HCT116 (cell line): ENCODE data around the gene SYNDIG1. TPM values are rescaled to one million over a fixed set of nuclear protein-coding genes. Genes with fewer than 3 reads are reported as not detected.

Source experiments
- ATAC-seq: fragments of 200-7000 bp; cut with Tn5 transposase; 2 replicates; pipeline ENCODE4 v1.9.1; 2020; ENCODE audit warnings: mild to moderate bottlenecking, moderate library complexity
- BruUV-seq: library from RNA; stranded (reverse); fragments of 400-500 nt; replicated peaks from 2 replicates; lab custom pipeline; 2021; lab: Mats Ljungman, UMichigan
- CTCF ChIA-PET: fragments of 300-600 bp; sonication (Branson Sonifier 250); formaldehyde crosslinking; loops from one replicate; lab custom pipeline; 2021; ENCODE audit warnings: antibody characterized with exemption; lab: Charles Lee
- POLR2A ChIA-PET: fragments of 300-600, 350-600 bp; sonication (Branson Sonifier 250); formaldehyde crosslinking; loops from one replicate; lab custom pipeline; 2021; ENCODE audit warnings: antibody characterized with exemption; lab: Charles Lee
- RAD21 ChIA-PET, 2 experiments: fragments of 300-600 bp; sonication (Branson Sonifier 250); formaldehyde crosslinking; loops; one replicate each; lab custom pipeline; 2023; ENCODE audit warnings: low total read pairs in 2 of 2; ENCODE audit not compliant: uncharacterized antibody in 2 of 2, unreplicated experiment in 2 of 2, low non-redundant PET in 1 of 2; lab: Charles Lee
- DNase-seq: peaks from one replicate; pipeline ENCODE4 v3.0.0-alpha.2; 2010; ENCODE audit warnings: low read depth, low spot score
- H2AFZ ChIP-seq: fragments of 200-600 bp; shearing (Covaris generic), sonication (generic); 2 replicates; pipeline ENCODE4 v1.6.1; 2017; ENCODE audit warnings: low read depth, mixed run types, mixed read lengths, antibody characterized with exemption, low read length; ENCODE audit not compliant: poor library complexity, severe bottlenecking
- H3K27ac ChIP-seq: 2 replicates; pipeline ENCODE4 v1.5.1; 2012; ENCODE audit warnings: low read depth, low read length
- H3K27me3 ChIP-seq: fragments of 200-600 bp; sonication (generic); 2 replicates; pipeline ENCODE4 v1.6.1; 2016; ENCODE audit warnings: mixed run types, low read length, mixed read lengths; ENCODE audit not compliant: insufficient read depth
- H3K36me3 ChIP-seq, 2 experiments: fragments of 200-500 bp in 1 of 2; fragments of 200-600 bp in 1 of 2; sonication (Bioruptor generic) in 1 of 2; sonication (generic) in 1 of 2; 2 replicates each; pipeline versions ENCODE4 v1.5.1 to v1.6.1; 2014 to 2016; ENCODE audit warnings: low read length in 2 of 2, inconsistent platforms in 1 of 2, mixed read lengths in 1 of 2, mixed run types in 1 of 2; ENCODE audit not compliant: insufficient read depth in 2 of 2, control insufficient read depth in 1 of 2
- H3K4me1 ChIP-seq, 2 experiments: fragments of 200-600 bp in 1 of 2; sonication (generic) in 1 of 2; 2 replicates each; pipeline versions ENCODE4 v1.5.1 to v1.6.1; 2012 to 2017; ENCODE audit warnings: low read length in 2 of 2, inconsistent platforms in 1 of 2, mild to moderate bottlenecking in 1 of 2, mixed read lengths in 1 of 2, mixed run types in 1 of 2, moderate library complexity in 1 of 2; ENCODE audit not compliant: insufficient read depth in 2 of 2, control insufficient read depth in 1 of 2
- H3K4me2 ChIP-seq: fragments of 200-600 bp; sonication (generic); 2 replicates; pipeline ENCODE4 v1.6.1; 2017; ENCODE audit warnings: mixed run types, low read length, mixed read lengths
- H3K4me3 ChIP-seq, 2 experiments: fragments of 200-600 bp in 1 of 2; sonication (generic) in 1 of 2; replicated peaks in 1 of 2; 2 replicates each; pipeline ENCODE4 v1.5.1; 2011 to 2016; ENCODE audit warnings: low read length in 2 of 2, control low read depth in 1 of 2, low read depth in 1 of 2, mild to moderate bottlenecking in 1 of 2, mixed read lengths in 1 of 2, mixed run types in 1 of 2
- H3K79me2 ChIP-seq: fragments of 200-600 bp; sonication (generic); 2 replicates; pipeline ENCODE4 v1.6.1; 2017; ENCODE audit warnings: mild to moderate bottlenecking, mixed run types, low read length, moderate library complexity, mixed read lengths; ENCODE audit not compliant: insufficient read depth
- H3K9ac ChIP-seq: fragments of 200-600 bp; sonication (generic); 2 replicates; pipeline ENCODE4 v1.6.1; 2016; ENCODE audit warnings: low read length, mixed read lengths
- H3K9me2 ChIP-seq: fragments of 200-600 bp; sonication (generic), shearing (Covaris generic); 2 replicates; pipeline ENCODE4 v1.6.1; 2017; ENCODE audit warnings: mixed run types, mild to moderate bottlenecking, moderate library complexity; ENCODE audit not compliant: insufficient read depth
- H3K9me3 ChIP-seq, 2 experiments: fragments of 200-500 bp in 1 of 2; fragments of 200-600 bp in 1 of 2; sonication (Bioruptor generic) in 1 of 2; sonication (generic) in 1 of 2; 2 replicates each; pipeline ENCODE4 v1.6.1; 2014 to 2017; ENCODE audit warnings: low read length in 2 of 2, mixed read lengths in 2 of 2, inconsistent platforms in 1 of 2, low read depth in 1 of 2, mild to moderate bottlenecking in 1 of 2, mixed run types in 1 of 2, moderate library complexity in 1 of 2; ENCODE audit not compliant: control insufficient read depth in 1 of 2, insufficient read depth in 1 of 2
- H4K20me1 ChIP-seq: fragments of 200-600 bp; sonication (generic), shearing (Covaris generic); 2 replicates; pipeline ENCODE4 v1.6.1; 2017; ENCODE audit warnings: mixed run types, mild to moderate bottlenecking, moderate library complexity; ENCODE audit not compliant: insufficient read depth
- EZH2 ChIP-seq: fragments of 200-600 bp; sonication (generic); IDR thresholded peaks from 2 replicates; pipeline ENCODE4 v1.6.1; 2017; ENCODE audit warnings: antibody characterized with exemption, mixed run types
- EZH2phosphoT487 ChIP-seq: fragments of 200-600 bp; IDR thresholded peaks from 2 replicates; pipeline ENCODE4 v1.6.1; 2018; ENCODE audit warnings: antibody characterized with exemption, borderline replicate concordance
- FOSL1 ChIP-seq: IDR thresholded peaks from 2 replicates; pipeline ENCODE4 v1.6.1; 2012; ENCODE audit warnings: low read depth
- JUND ChIP-seq: IDR thresholded peaks from 2 replicates; pipeline ENCODE4 v1.6.1; 2012
- MAX ChIP-seq: IDR thresholded peaks from 2 replicates; pipeline ENCODE4 v1.6.1; 2012
- RAD21 ChIP-seq: IDR thresholded peaks from 2 replicates; pipeline ENCODE4 v1.6.1; 2012; ENCODE audit warnings: low read depth, mild to moderate bottlenecking
- SIN3A ChIP-seq: IDR thresholded peaks from 2 replicates; pipeline ENCODE4 v1.6.1; 2012; ENCODE audit warnings: low read depth
- TCF7L2 ChIP-seq: IDR thresholded peaks from 2 replicates; pipeline ENCODE4 v1.7.0; 2011; ENCODE audit warnings: borderline replicate concordance, inconsistent platforms; ENCODE audit not compliant: insufficient read depth, insufficient read length; ENCODE audit errors: extremely low read depth
- ZFX ChIP-seq: fragments of 450-650 bp; IDR thresholded peaks from 2 replicates; pipeline ENCODE4 v1.6.1; 2017
- intact Hi-C: fragments of 100-400 bp; cut with micrococcal nuclease; formaldehyde crosslinking; loops from 2 replicates; pipeline ENCODE4 v1.10.0; 2022
- total RNA-seq: library from RNA; stranded (reverse); gene quantifications from one replicate; pipeline ENCODE4 v1.2.1, GENCODE V29; 2021; ENCODE audit not compliant: unreplicated experiment
- TF ChIP-seq, protein P1 (sequence below), 3 experiments: fragments of 200-600 bp in 1 of 3; sonication (generic) in 1 of 3; IDR thresholded peaks in 2 of 3; conservative IDR thresholded peaks in 1 of 3; 2 replicates each; pipeline ENCODE4 v1.5.1; 2012 to 2017; ENCODE audit warnings: low read depth in 2 of 3, low read length in 2 of 3, antibody characterized with exemption in 1 of 3, borderline replicate concordance in 1 of 3, control low read depth in 1 of 3, mild to moderate bottlenecking in 1 of 3, mixed read lengths in 1 of 3, mixed run types in 1 of 3, moderate library complexity in 1 of 3; ENCODE audit not compliant: insufficient read depth in 1 of 3

The SYNDIG1 gene
- total RNA-seq, 1 experiment from 2014 or later = not detected

DNA sequence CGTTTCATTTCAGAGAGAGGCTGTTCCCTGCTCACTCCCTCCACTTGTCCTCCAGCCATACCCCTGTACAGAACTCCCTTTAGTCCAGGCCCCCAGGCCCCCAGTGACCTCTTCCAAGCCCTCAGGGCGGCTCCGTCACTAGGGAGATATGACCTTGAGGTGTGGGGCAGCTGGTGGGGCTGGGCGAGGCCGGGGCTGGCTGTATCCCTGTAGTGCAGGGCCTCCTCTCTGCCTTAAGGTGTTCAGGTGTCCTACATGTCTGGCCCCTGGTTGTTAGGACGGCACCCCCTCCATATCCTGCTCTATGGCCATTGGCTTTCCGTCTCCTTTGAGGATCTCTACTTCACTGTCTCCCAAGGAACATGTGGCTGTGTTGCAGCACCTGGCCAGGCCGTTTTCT lies 17.4 kb upstream of the SYNDIG1 start (continued):
- TF ChIP-seq, protein P1, sequence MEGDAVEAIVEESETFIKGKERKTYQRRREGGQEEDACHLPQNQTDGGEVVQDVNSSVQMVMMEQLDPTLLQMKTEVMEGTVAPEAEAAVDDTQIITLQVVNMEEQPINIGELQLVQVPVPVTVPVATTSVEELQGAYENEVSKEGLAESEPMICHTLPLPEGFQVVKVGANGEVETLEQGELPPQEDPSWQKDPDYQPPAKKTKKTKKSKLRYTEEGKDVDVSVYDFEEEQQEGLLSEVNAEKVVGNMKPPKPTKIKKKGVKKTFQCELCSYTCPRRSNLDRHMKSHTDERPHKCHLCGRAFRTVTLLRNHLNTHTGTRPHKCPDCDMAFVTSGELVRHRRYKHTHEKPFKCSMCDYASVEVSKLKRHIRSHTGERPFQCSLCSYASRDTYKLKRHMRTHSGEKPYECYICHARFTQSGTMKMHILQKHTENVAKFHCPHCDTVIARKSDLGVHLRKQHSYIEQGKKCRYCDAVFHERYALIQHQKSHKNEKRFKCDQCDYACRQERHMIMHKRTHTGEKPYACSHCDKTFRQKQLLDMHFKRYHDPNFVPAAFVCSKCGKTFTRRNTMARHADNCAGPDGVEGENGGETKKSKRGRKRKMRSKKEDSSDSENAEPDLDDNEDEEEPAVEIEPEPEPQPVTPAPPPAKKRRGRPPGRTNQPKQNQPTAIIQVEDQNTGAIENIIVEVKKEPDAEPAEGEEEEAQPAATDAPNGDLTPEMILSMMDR (IDR thresholded peaks at IDR 0.05 in 2 of 3, conservative IDR thresholded peaks at IDR 0.05 in 1 of 3; ENCODE audit: borderline replicate concordance in 1 of 3, insufficient read depth in 1 of 3, low read depth in 2 of 3, low read length in 2 of 3) = no peak
- TF ChIP-seq FOSL1 (no peak), EZH2 (no peak), RAD21 (no peak), TCF7L2 (no peak), MAX (no peak), JUND (no peak), EZH2phosphoT487 (no peak), SIN3A (no peak), ZFX (no peak)

DNA sequence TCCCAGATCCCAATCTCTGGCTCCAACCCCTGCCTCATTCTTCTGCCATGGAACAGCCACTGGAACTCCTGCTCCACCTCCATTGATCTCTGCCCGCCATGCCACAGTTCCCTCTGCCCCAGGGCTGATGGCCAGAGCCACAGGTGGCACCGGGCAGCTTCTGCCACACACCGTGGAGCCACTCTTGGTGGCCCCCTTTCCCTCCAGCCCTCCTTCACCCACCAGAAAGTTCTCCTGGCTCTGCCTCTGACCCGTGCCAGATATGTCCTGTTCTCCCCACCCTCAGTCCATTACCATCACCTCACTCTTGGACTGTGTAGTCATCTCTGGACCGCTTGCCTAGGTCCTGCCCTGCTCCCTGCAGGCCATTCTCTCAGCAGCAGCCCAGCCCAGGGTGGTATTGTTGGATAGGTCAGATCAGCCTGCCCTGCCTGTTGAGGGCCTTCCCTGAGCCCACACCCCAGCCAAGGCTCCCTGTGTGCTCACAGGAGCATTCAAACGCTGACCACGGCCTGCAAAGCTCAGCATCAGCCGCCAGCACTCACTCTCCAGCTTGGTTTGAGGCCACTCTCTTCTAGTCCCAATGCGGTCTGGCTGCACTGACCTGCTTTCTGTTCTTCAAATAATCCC lies 16.8 kb upstream of the SYNDIG1 start:
- no TSS peak for BruUV-seq
- Histone ChIP-seq H3K9ac (no peak overlapping the region), H3K27me3 (peaks cover 8% of the 10 kb centered on the region; the same call in 1 of the 2 replicates), H4K20me1 (no peaks in the 10 kb centered on the region), H3K9me2 (no peaks in the 10 kb centered on the region), H2AFZ (no peak overlapping the region), H3K4me1 (no peaks in the 10 kb centered on the region), H3K4me2 (no peak overlapping the region), H3K9me3 (no peaks in the 10 kb centered on the region), H3K79me2 (no peaks in the 10 kb centered on the region), H3K27ac (no peak overlapping the region), H3K36me3 (no peaks in the 10 kb centered on the region), H3K4me3 (no peak overlapping the region)
- ChIA-PET RAD21 (no interaction called here), CTCF (no interaction called here), POLR2A (no interaction called here)
- intact Hi-C loops = no loop called here
- DNase-seq = no peak
- no peak for ATAC-seq
- no peak for TF ChIP-seq JUND
